Adrenal gland (tissue), 12 donors: ENCODE results near the gene PHF23. TPM values are rescaled to one million over a fixed set of nuclear protein-coding genes. Genes with fewer than 3 reads are reported as not detected.

Experiments
- DNase-seq, 7 donors: peaks; one replicate each; pipeline ENCODE4 v3.0.0-alpha.2; 2019 to 2020
- H3K27ac ChIP-seq, 5 donors: fragments of 200-600 bp; sonication (generic) in 4 of 5; 1 replicate in 3 of 5; 2 replicates in 2 of 5; pipeline versions ENCODE4 v1.5.1 to v1.8.0; 2016 to 2020; ENCODE audit warnings: mild to moderate bottlenecking in 1 of 5
- H3K27me3 ChIP-seq: fragments of 200-600 bp; 2 replicates; pipeline ENCODE4 v1.8.0; 2021
- H3K36me3 ChIP-seq, 2 donors: fragments of 200-600 bp; replicated peaks in 1 of 2; 1 replicate in 1 of 2; 2 replicates in 1 of 2; pipeline versions ENCODE4 v1.5.1 to v1.8.0; 2018 to 2022
- H3K4me1 ChIP-seq, 2 donors: fragments of 200-600 bp; replicated peaks in 1 of 2; 1 replicate in 1 of 2; 2 replicates in 1 of 2; pipeline versions ENCODE4 v1.5.1 to v1.8.0; 2018 to 2021
- H3K4me3 ChIP-seq, 4 donors: fragments of 200-600 bp; sonication (generic) in 3 of 4; one replicate each; pipeline ENCODE4 v1.5.1; 2016 to 2018
- H3K9me3 ChIP-seq, 3 donors: fragments of 200-600 bp; sonication (generic) in 1 of 3; replicated peaks in 1 of 3; 1 replicate in 2 of 3; 2 replicates in 1 of 3; pipeline versions ENCODE4 v1.5.1 to v1.8.0; 2016 to 2021
- CTCF ChIP-seq, 6 experiments: fragments of 450-650 bp in 4 of 6; fragments of 200-600 bp in 2 of 6; sonication (generic) in 1 of 6; IDR thresholded peaks; 1 replicate in 5 of 6; 2 replicates in 1 of 6; pipeline versions ENCODE4 v1.5.1 to v1.8.0; 2016 to 2021; ENCODE audit warnings: antibody characterized with exemption in 6 of 6, mild to moderate bottlenecking in 2 of 6, moderate library complexity in 1 of 6
- POLR2A ChIP-seq, 2 donors: fragments of 450-650 bp; IDR thresholded peaks; one replicate each; pipeline ENCODE4 v1.6.1; 2017; ENCODE audit warnings: antibody characterized with exemption in 2 of 2, mild to moderate bottlenecking in 2 of 2, moderate library complexity in 1 of 2
- WGBS, 4 donors: extraction: QIAGEN DNeasy Blood & Tissue Kit in 2 of 4; methylation state at CpG; one replicate each; pipeline versions ENCODE4 v1.1.5 to v1.1.7; 2013 to 2017; 5-methylcytosine and 5-hydroxymethylcytosine counted together
- intact Hi-C, 2 donors: fragments of 100-400 bp; cut with DNase I; formaldehyde crosslinking; loops; one replicate each; pipeline versions ENCODE4 v1.14.1 to v1.15.0; 2022 to 2023
- polyA plus RNA-seq, 3 donors: library from polyadenylated mRNA; stranded (reverse); fragments of 200-250 nt in 2 of 3; fragments of 350-450 nt in 1 of 3; fragmentation: Illumina TruSeq in 1 of 3; extraction: RNeasy Lipid Tissue Mini Kit (QIAGEN cat#74804) in 1 of 3; gene quantifications; one replicate each; pipeline ENCODE4 v1.2.3, GENCODE V29; 2013 to 2014
- total RNA-seq, 9 donors: library from RNA; depleted of rRNA in 4 of 9; stranded (reverse); fragments of >200 nt in 4 of 9; fragments of 120-200 nt in 1 of 9; fragmentation: NEBNext Ultra II Directional in 1 of 9; extraction: Animal tissue kit (Norgen Biotek cat#: 25700) in 1 of 9; gene quantifications; one replicate each; pipeline versions ENCODE4 v1.1.0 to v1.2.4, GENCODE V29; 2013 to 2023
- donor health status: healthy with polysubstance abuse.
- donor health status: Bipolar disorder and iron deficiency.
- donor health status: DM: yes; HTN: yes; CAD: no.
- donor health status: DM: no; HTN: no; CAD: no.
- donor health status: DM: no; HTN: no; CAD: no.
- donor health status: DM: yes; HTN: yes; CAD: no.

The PHF23 gene
- total and polyA plus RNA-seq, 12 donors = 28.0 to 141 (median 64.5) TPM

- H3K4me1 ChIP-seq = peaks cover 12 to 21% of the 10 kb centered on the region in 2 donors
- TF ChIP-seq POLR2A (IDR thresholded peaks at IDR 0.05) (no peak), CTCF (IDR thresholded peaks at IDR 0.05) (no peak)
- H3K4me3 ChIP-seq = peak overlapping the region in 2 of 4 donors; percentile 14 to 61
- 16 to 75% (median 21%) methylated on average over 9 to 71 of the region's 71 CpGs for WGBS, 4 donors
- peak overlapping the region in 2 of 5 donors; percentile 19 to 81 for H3K27ac ChIP-seq
- no peaks in the 10 kb centered on the region for H3K27me3 ChIP-seq
- intact Hi-C loops = loop anchor here in 1 of 2 donors (5.0 kb wide), 1 partner anchor 41 kb away; no protein-coding TSS in a partner anchor
- DNase-seq = no peak
- peaks cover 0 to 24% of the 10 kb centered on the region in 2 donors for H3K36me3 ChIP-seq
- H3K9me3 ChIP-seq = no peaks in the 10 kb centered on the region
Observed at GRCh38 chr17:7261379-7262191, 22.3 kb upstream of the PHF23 start.

- intact Hi-C loops = loop anchor here in 1 of 2 donors (5.0 kb wide), 1 partner anchor 41 kb away; no protein-coding TSS in a partner anchor
- H3K27me3 ChIP-seq = no peaks in the 10 kb centered on the region
- 7 to 45% (median 10%) methylated on average over 4 to 54 of the region's 54 CpGs for WGBS, 4 donors
Observed at GRCh38 chr17:7260651-7261378, 21.6 kb upstream of the PHF23 start.

GRCh38 chr17:7260151-7260550 lies 20.9 kb upstream of the PHF23 start:
- no peak for TF ChIP-seq POLR2A (IDR thresholded peaks at IDR 0.05)
- no peak for TF ChIP-seq CTCF (IDR thresholded peaks at IDR 0.05)
- DNase-seq = no peak
- Histone ChIP-seq H3K36me3 (peaks cover 0 to 38% of the 10 kb centered on the region in 2 donors), H3K9me3 (no peaks in the 10 kb centered on the region), H3K4me3 (peak overlapping the region in 1 of 4 donors; percentile 61), H3K27me3 (no peaks in the 10 kb centered on the region), H3K27ac (peak overlapping the region in 1 of 5 donors; percentile 81), H3K4me1 (peaks cover 12 to 21% of the 10 kb centered on the region in 2 donors)
- intact Hi-C loops = loop anchor here in 1 of 2 donors (5.0 kb wide), 1 partner anchor 42 kb away; no protein-coding TSS in a partner anchor
- WGBS, 4 donors = 83 to 85% (median 84%) methylated on average over 4 of the region's 4 CpGs

More at GRCh38 chr17:7260651-7261378, 21.6 kb upstream of the PHF23 start:
- TF ChIP-seq CTCF (IDR thresholded peaks at IDR 0.05) = no peak
- TF ChIP-seq POLR2A (IDR thresholded peaks at IDR 0.05) = no peak
- Histone ChIP-seq H3K4me3 (peak overlapping the region in 2 of 4 donors; percentile 14 to 61), H3K9me3 (no peaks in the 10 kb centered on the region), H3K27ac (peak overlapping the region in 2 of 5 donors; percentile 38 to 81), H3K36me3 (peaks cover 0 to 31% of the 10 kb centered on the region in 2 donors), H3K4me1 (peaks cover 12 to 21% of the 10 kb centered on the region in 2 donors)
- DNase-seq = peak in 4 of 7 donors; percentile 56 to 64 (median 62)

- Histone ChIP-seq H3K4me1 (peaks cover 12 to 21% of the 10 kb centered on the region in 2 donors), H3K27ac (no peak overlapping the region), H3K27me3 (no peaks in the 10 kb centered on the region), H3K9me3 (no peaks in the 10 kb centered on the region), H3K4me3 (no peak overlapping the region), H3K36me3 (peaks cover 0 to 44% of the 10 kb centered on the region in 2 donors)
- TF ChIP-seq CTCF (IDR thresholded peaks at IDR 0.05) = no peak
- no peak for TF ChIP-seq POLR2A (IDR thresholded peaks at IDR 0.05)
- intact Hi-C loops = no loop called here
- WGBS, 4 donors = 91 to 97% (median 95%) methylated on average over 6 of the region's 6 CpGs
- DNase-seq = no peak
Observed at GRCh38 chr17:7259555-7259889, 20.3 kb upstream of the PHF23 start.
